Thyroid gland (tissue), 4 donors: ENCODE results near the gene TMEM125. TPM values are rescaled to one million over a fixed set of nuclear protein-coding genes. Genes with fewer than 3 reads are reported as not detected.

Experiments used
- DNase-seq, 2 donors: peaks; one replicate each; pipeline ENCODE4 v3.0.0-alpha.2; 2019
- H3K27ac ChIP-seq, 3 donors: fragments of 200-600 bp; sonication (generic); 1 replicate in 2 of 3; 2 replicates in 1 of 3; pipeline ENCODE4 v1.5.1; 2016 to 2019; ENCODE audit warnings: mild to moderate bottlenecking in 1 of 3, moderate library complexity in 1 of 3
- H3K27me3 ChIP-seq: fragments of 200-600 bp; sonication (generic); one replicate; pipeline ENCODE4 v1.5.1; 2019
- H3K36me3 ChIP-seq, 2 donors: fragments of 200-600 bp; sonication (generic); one replicate each; pipeline ENCODE4 v1.5.1; 2016 to 2019
- H3K4me1 ChIP-seq, 2 donors: fragments of 200-600 bp; sonication (generic); one replicate each; pipeline ENCODE4 v1.5.1; 2017 to 2019
- H3K4me3 ChIP-seq, 3 donors: fragments of 200-600 bp; sonication (generic); replicated peaks in 1 of 3; 1 replicate in 2 of 3; 2 replicates in 1 of 3; pipeline ENCODE4 v1.5.1; 2016; ENCODE audit warnings: mild to moderate bottlenecking in 1 of 3
- H3K9me3 ChIP-seq: fragments of 200-600 bp; sonication (generic); one replicate; pipeline ENCODE4 v1.5.1; 2017
- POLR2A ChIP-seq, 2 donors: fragments of 450-650 bp; IDR thresholded peaks; one replicate each; pipeline ENCODE4 v1.6.1; 2017; ENCODE audit warnings: antibody characterized with exemption in 2 of 2, mild to moderate bottlenecking in 2 of 2, moderate library complexity in 1 of 2
- WGBS, 2 donors: methylation state at CpG; one replicate each; pipeline ENCODE4 v1.1.5; 2017; 5-methylcytosine and 5-hydroxymethylcytosine counted together
- intact Hi-C: fragments of 100-400 bp; cut with DNase I; formaldehyde crosslinking; loops from one replicate; pipeline ENCODE4 v1.15.1; 2023
- total RNA-seq, 4 donors: library from RNA; depleted of rRNA; stranded (reverse); fragments of >200 nt; gene quantifications; one replicate each; pipeline ENCODE4 v1.2.3, GENCODE V29; 2016
- TF ChIP-seq, protein P1 (sequence below), 6 experiments: fragments of 200-600 bp in 3 of 6; fragments of 450-650 bp in 3 of 6; sonication (generic) in 3 of 6; IDR thresholded peaks; one replicate each; pipeline ENCODE4 v1.5.1; 2016 to 2019; ENCODE audit warnings: antibody characterized with exemption in 6 of 6, mild to moderate bottlenecking in 2 of 6, inconsistent platforms in 1 of 6, moderate library complexity in 1 of 6

Gene TMEM125
- total RNA-seq, 4 donors from 2014 or later: 50.8 to 127 (median 89.8) TPM

DNA sequence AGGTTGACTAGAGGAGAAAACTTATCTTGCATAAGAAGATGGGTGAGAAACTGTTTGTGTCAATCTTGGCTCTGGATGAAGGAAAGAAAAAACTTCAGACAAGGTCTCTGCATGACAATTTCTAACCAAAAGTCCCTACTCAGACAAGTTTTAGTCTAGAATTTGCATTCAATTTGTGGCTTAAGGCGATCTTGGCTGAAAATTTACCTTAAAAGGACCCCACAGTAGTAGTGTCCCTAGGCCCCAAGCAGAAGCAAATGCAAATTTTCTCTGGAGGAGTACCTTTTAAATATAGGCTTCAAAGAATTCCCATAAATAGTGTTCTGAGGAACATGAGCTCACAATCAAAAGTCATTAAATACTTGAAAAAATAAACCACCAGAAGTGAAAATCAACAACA is 17.6 kb upstream of the TMEM125 start:
- no peaks in the 10 kb centered on the region for H3K27me3 ChIP-seq
- H3K27ac ChIP-seq: no peak overlapping the region
- peaks cover 12 to 27% of the 10 kb centered on the region in 2 donors for H3K4me1 ChIP-seq
- intact Hi-C loops: no loop called here
- no peak for DNase-seq
- WGBS, 2 donors: 89 to 94% methylated on average over 1 of the region's 1 CpG
- no peak overlapping the region for H3K4me3 ChIP-seq
- TF ChIP-seq POLR2A (IDR thresholded peaks at IDR 0.05): no peak
- TF ChIP-seq, protein P1, sequence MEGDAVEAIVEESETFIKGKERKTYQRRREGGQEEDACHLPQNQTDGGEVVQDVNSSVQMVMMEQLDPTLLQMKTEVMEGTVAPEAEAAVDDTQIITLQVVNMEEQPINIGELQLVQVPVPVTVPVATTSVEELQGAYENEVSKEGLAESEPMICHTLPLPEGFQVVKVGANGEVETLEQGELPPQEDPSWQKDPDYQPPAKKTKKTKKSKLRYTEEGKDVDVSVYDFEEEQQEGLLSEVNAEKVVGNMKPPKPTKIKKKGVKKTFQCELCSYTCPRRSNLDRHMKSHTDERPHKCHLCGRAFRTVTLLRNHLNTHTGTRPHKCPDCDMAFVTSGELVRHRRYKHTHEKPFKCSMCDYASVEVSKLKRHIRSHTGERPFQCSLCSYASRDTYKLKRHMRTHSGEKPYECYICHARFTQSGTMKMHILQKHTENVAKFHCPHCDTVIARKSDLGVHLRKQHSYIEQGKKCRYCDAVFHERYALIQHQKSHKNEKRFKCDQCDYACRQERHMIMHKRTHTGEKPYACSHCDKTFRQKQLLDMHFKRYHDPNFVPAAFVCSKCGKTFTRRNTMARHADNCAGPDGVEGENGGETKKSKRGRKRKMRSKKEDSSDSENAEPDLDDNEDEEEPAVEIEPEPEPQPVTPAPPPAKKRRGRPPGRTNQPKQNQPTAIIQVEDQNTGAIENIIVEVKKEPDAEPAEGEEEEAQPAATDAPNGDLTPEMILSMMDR (IDR thresholded peaks at IDR 0.05): no peak
- H3K9me3 ChIP-seq: no peaks in the 10 kb centered on the region
- no peaks in the 10 kb centered on the region for H3K36me3 ChIP-seq

DNA sequence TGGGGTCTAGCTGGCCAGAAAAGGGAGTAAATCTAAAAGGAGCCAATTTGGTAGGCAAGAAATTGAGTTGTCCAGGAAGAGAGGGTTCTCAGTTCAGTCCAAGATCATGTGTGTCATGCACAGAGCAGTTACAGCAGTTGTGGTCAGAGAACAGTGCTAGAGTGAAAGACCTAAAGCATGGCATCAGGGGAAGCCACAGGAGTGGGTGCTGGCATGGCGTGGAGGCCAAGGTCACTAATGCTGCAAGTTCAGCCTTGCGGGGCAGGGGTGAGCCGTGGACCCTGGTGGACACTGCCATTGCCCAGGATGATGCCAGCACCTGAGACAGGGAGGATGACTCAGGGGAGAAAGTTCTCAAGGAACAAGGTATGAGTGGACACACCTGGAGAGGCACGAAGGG is 16.6 kb upstream of the TMEM125 start:
- H3K27ac ChIP-seq: no peak overlapping the region
- H3K4me3 ChIP-seq: no peak overlapping the region
- 86 to 100% methylated on average over 4 of the region's 4 CpGs for WGBS, 2 donors
- peaks cover 19 to 37% of the 10 kb centered on the region in 2 donors for H3K4me1 ChIP-seq
- H3K27me3 ChIP-seq: no peaks in the 10 kb centered on the region
- no peak for DNase-seq
- no peaks in the 10 kb centered on the region for H3K9me3 ChIP-seq
- H3K36me3 ChIP-seq: no peaks in the 10 kb centered on the region
- intact Hi-C loops: no loop called here
- TF ChIP-seq, protein P1 (IDR thresholded peaks at IDR 0.05): no peak

DNA sequence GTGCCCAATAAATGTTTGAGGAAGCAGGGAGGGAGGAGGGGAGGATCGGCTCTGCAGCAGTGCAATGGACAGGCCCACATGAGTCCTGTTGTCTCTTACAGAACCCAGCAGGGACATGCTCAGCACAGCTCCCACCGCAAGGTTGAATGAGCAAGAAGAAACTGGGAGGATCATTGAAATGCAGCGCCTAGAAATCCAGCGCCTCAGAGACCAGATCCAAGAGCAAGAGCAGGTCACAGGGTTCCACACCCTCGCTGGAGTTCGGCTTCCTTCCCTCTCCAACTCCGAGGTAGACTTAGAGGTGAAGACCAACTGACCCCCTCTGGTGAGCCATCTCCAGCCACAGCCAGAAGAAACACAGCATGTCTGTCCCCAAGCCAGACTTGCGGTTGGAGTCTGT is 15.9 kb upstream of the TMEM125 start:
- no peak for DNase-seq
- TF ChIP-seq, protein P1 (IDR thresholded peaks at IDR 0.05): no peak
- TF ChIP-seq POLR2A (IDR thresholded peaks at IDR 0.05): no peak
- Histone ChIP-seq H3K27me3 (no peaks in the 10 kb centered on the region), H3K27ac (peak overlapping the region in 1 of 3 donors; percentile 35), H3K4me1 (peaks cover 19 to 42% of the 10 kb centered on the region in 2 donors), H3K4me3 (no peak overlapping the region), H3K9me3 (no peaks in the 10 kb centered on the region), H3K36me3 (no peaks in the 10 kb centered on the region)
- intact Hi-C loops: no loop called here
- 51 to 64% methylated on average over 6 to 7 of the region's 8 CpGs for WGBS, 2 donors

DNA sequence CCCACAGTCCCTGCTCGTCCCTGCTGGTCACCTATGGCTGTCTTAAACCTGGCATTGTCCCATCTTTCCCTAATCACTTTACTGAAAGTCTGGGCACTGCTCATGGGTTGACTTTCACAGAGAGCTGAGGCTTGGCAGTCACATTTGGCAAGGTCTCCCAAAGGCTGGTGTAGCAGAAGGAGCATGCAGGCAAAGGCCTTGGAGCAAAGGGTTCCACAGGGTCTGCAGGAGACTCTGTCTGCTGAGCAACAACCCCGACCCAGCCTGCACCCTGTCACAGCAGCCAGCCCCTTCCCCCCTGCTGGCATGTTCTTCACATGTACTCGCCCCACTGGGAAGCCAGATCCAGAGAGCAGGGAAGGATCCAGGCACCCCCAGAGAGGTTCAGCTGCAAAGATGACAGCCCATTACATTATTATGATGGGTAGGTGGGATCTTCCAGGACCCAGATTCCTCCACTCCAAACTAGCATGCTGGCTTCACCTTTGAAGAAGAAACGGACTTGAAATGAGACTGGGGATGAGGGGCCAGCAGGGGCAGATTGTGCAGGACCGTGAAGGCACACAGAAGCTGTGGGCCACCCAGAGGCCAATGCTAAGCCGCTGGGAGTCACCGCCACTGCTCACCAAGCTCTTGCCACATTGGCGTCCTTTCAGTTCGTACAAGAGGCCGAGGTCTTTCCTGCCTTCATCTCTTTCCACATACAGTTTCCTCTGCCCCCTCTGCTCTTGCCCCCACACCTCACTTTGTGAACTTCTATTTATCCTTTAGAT is 14.2 kb upstream of the TMEM125 start:
- H3K27ac ChIP-seq: peak overlapping the region; percentile 68 to 90 (median 69)
- 72 to 76% methylated on average over 10 of the region's 10 CpGs for WGBS, 2 donors
- no peaks in the 10 kb centered on the region for H3K36me3 ChIP-seq
- peaks cover 19 to 44% of the 10 kb centered on the region in 2 donors for H3K4me1 ChIP-seq
- TF ChIP-seq, protein P1 (IDR thresholded peaks at IDR 0.05): peak in 1 of 6 experiments; percentile 1
- TF ChIP-seq POLR2A (IDR thresholded peaks at IDR 0.05): no peak
- DNase-seq: no peak
- intact Hi-C loops: no loop called here
- H3K4me3 ChIP-seq: no peak overlapping the region
- no peaks in the 10 kb centered on the region for H3K9me3 ChIP-seq
- H3K27me3 ChIP-seq: no peaks in the 10 kb centered on the region
